ENCODE measurements around the gene SENP3. TPM values are rescaled to one million over a fixed set of nuclear protein-coding genes. Genes with fewer than 3 reads are reported as not detected.
"Not testable (repeated sequence)": the region's sequence is repeated elsewhere in the genome, so short reads cannot be mapped to it uniquely, and the experiment has no call there.

Gene SENP3
- total RNA-seq, 1 donor from 2014 or later, result 39.8 TPM

DNA sequence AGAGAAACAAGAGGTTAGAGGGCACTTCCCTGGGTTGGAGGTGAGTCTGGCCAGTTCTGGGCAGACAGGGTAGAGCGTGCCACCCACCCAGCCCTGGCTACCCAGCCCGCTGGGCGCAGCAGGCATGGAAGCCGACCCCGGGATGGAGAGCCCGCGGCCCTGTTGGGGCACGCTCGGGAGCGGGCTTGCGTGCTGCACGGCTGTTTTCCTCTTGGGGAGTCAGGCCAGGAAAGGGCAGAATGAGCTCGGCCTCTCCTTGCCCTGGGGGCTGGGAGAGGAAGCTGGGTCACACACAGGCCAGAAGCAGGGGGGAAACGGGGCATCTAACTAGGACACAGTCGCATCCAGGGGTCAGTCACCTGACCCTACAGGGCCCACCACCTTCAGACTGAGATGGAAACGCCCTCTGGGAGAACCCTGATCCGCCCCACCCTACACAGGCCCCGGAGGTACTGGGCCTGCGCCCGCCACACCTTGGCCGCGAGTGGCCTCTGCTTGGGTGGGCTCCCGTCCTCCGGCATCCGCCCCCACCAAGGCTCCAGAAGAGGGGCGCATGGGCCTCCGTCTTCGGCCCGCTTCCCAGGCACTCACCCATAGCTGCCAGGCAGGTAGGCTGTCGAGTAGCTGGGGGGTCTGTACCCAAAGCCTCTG lies 27.0 kb downstream of the SENP3 start:
- DNase-seq (ENCODE audit: low spot score) (no peak), ATAC-seq (peak; percentile 31)
- intact Hi-C loops (cut with DNase I), result no loop called here

GRCh38 chr17:7589204-7589868 lies 27.6 kb downstream of the SENP3 start:
- ATAC-seq (peak; percentile 92), DNase-seq (ENCODE audit: low spot score) (peak; percentile 92)
- intact Hi-C loops (cut with DNase I), result no loop called here

DNA sequence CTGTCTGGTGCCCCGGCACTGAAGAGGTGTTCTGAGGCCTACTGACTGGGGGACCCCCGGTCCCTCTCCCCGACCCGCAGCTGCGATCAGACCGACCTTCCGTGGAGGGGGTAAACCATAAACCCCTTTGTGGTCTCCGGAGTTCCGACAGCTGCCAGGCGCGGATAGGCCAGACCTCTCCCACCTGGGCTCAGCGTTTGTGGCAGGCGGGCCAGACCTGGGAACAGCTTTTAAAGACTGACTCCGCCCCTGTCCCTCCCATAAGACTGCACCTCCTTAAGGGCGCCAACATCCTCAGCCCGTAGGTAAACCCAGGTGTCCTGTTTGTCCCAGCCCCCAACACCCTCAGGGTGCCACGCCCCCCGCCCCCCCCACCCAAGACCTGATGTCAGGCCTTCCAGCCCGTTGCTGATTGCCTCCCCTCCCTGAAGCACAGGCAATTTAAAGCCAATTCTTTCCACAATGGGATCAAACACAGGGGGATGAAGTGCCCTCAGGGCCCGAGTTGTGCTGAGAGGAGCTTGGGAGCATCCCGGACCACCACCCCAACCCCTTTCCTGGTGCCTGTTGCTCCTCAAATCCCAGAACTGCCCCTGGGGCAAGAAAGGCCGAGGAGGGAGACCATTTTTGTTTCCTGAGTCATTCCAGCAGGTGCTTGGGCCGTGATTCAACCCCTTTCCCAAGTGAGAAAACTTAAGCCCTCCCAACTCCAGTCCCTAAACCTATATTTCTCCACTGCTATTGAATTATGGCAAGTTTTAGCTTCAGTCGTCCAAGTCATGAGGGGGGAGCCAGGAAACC lies 28.4 kb downstream of the SENP3 start, which contains the start of gene SOX15:
SOX15 (minus strand) TSS at position 204 of the 801 bp plus-strand sequence. CDS start 418 bp downstream, outside the sequence.
- intact Hi-C loops (cut with DNase I), result no loop called here
- ATAC-seq, result peak; percentile 6
- no peak for DNase-seq (ENCODE audit: low spot score)

- no peak for ATAC-seq
- intact Hi-C loops (cut with DNase I), result no loop called here
- DNase-seq (ENCODE audit: low spot score), result no peak
Observed at GRCh38 chr17:7590743-7591142, 29.0 kb downstream of the SENP3 start.

DNA sequence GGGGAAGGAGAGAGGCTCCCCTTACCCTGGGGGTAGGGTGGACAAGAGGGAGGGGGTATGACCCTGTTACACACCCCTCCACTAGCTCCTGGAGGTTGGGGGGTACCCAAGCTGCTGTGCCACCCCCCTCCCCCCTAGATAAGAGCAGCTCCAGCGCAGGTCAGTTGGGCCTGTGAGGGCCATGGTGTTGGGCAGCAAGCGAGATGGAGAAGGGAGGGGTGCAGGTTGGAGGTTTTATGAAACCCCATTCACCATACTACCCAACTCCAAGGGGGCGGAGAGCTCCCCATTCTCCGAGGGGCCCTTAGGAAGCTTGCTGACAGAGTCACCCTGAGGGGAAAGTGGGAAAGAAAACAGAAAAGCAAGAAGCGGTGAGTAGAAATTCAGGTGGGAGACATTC lies 29.9 kb downstream of the SENP3 start:
- ATAC-seq, result no peak
- intact Hi-C loops (cut with DNase I), result no loop called here

DNA sequence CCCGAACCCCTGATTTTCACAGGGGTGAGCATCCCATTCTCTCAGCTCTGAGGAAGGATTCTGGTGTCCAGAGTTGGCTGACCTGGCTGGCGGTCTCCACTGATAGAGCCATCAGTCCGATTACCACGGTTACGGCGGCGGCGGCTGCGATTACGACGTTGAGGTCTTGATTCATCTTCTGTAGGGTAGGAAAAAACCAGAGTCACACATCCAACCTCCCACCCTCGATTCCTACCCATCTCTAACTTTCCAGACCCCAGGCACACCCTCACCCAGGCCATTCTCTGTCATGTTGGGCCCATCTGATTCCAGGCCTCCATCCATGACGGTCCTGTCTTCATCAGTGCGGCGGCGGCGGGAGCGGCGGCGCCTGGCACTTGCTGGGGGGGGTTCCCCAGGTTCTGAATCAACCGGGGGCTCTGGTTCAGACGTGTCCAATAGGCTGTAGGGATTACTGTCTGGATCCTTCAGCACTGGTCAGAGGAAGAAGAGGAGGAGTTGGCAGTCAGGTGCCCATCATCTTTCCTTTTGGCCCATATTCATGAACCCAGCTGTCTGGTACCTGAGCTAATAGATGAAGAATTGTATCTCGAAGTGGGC lies 30.8 kb downstream of the SENP3 start:
- intact Hi-C loops (cut with DNase I), result no loop called here
- DNase-seq (ENCODE audit: low spot score) (no peak), ATAC-seq (no peak)

More for the DNA sequence above, 29.9 kb downstream of the SENP3 start:
- no peak for DNase-seq (ENCODE audit: low spot score)

DNA sequence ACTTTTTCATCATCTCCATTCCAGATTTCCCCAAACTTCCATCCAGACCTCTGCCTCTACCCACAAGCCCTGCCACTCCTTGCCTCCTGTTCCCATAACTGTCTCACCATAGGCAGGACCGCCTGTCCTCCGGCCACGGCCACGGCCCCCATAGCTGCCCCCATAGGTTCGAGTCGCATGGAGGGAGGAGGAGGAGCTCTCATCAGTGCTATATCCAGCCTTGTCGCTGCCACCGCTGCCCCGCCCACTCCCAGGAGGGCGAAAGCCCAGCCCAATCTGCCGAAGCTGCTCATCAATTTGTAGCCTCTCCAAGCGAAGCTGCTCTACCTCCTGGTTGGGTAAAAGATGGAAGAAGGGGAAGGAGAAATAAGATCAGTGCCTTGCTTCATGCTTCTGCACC lies 31.6 kb downstream of the SENP3 start:
- ATAC-seq (no peak), DNase-seq (ENCODE audit: low spot score) (no peak)
- intact Hi-C loops (cut with DNase I), result no loop called here

DNA sequence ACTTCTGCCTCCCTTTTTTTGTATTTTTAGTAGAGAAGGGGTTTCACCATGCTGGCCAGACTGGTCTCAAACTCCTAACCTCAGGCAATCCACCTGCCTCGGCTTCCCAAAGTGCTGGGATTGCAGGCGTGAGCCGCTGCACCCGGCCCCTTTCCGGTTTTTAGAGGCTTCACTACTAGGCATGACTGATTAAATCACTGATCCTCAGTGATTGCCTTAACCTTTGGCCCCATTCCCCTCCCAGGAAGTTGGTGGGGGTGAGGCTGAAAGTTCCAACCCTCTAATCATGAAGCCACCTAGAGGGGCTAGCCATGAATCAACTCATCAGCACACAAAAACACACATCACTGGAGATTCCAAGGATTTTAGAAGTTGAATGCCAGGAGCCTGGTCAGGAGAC lies 35.8 kb downstream of the SENP3 start:
- DNase-seq (ENCODE audit: low spot score); ATAC-seq; intact Hi-C loops (cut with DNase I): not testable (repeated sequence)

- ATAC-seq (no peak), DNase-seq (ENCODE audit: low spot score) (no peak)
- intact Hi-C loops (cut with DNase I), result no loop called here
Observed at GRCh38 chr17:7606280-7606679, 44.6 kb downstream of the SENP3 start.

- DNase-seq (ENCODE audit: low spot score) (no peak), ATAC-seq (no peak)
- intact Hi-C loops (cut with DNase I), result no loop called here
Observed at GRCh38 chr17:7610641-7611040, 48.9 kb downstream of the SENP3 start.

GRCh38 chr17:7611635-7612293 lies 50.0 kb downstream of the SENP3 start:
- ATAC-seq (no peak), DNase-seq (ENCODE audit: low spot score) (no peak)
- intact Hi-C loops (cut with DNase I), result no loop called here

DNA sequence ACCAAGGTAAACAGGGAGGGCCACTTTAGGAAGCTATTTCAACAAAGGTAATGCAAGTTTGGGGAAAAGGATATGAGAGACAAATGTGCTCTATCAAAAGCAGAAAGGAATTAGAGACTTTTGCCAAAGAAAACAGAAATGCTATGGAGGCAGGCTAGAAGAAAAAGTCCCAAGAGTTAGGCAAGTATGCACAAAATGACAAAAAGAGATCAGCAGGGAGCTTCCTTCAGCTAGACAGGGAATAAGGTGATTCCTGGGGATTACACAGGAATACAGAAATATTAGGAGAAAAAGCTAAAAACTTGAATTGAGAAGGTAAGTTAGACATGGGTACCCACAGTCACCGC lies 50.5 kb downstream of the SENP3 start:
- no peak for ATAC-seq
- intact Hi-C loops (cut with DNase I), result no loop called here
- no peak for DNase-seq (ENCODE audit: low spot score)

GRCh38 chr17:7613769-7614424 lies 52.2 kb downstream of the SENP3 start:
- ATAC-seq (no peak), DNase-seq (ENCODE audit: low spot score) (no peak)
- intact Hi-C loops (cut with DNase I), result no loop called here

- ATAC-seq, result peak; percentile 99
- intact Hi-C loops (cut with DNase I), result no loop called here
- DNase-seq (ENCODE audit: low spot score), result peak; percentile 99
Observed at GRCh38 chr17:7614425-7615264, 52.9 kb downstream of the SENP3 start, which contains the start of gene FXR2. TSS of gene FXR2 (minus strand) at chr17:7614897. CDS start at chr17:7614532, 365 bp downstream.

GRCh38 chr17:7615265-7615747 lies 53.6 kb downstream of the SENP3 start:
- intact Hi-C loops (cut with DNase I), result no loop called here
- DNase-seq (ENCODE audit: low spot score), result no peak
- ATAC-seq, result no peak

DNA sequence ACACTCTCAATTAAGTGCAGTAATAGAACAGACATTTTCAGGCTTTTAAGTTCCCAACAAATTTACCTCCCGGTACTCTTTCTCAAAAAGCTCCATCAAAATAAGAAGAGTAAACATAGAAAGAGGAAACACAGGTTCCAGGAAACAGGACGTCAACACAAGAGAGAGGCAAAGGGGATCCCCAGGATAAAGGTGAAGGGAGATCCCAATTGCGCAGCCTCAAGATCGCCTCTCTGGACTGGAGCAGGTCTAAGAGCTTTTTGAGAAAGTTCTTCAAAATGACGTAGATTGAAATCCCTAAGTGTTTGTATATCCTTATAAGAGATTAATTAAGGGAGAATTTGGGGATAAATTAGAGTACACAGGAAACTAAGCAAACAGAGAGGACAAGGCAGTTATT lies 56.9 kb downstream of the SENP3 start:
- no peak for ATAC-seq

GRCh38 chr17:7620835-7621234 lies 59.1 kb downstream of the SENP3 start:
- intact Hi-C loops (cut with DNase I), result no loop called here
- DNase-seq (ENCODE audit: low spot score) (no peak), ATAC-seq (no peak)

More for the DNA sequence above, 56.9 kb downstream of the SENP3 start:
- no peak for DNase-seq (ENCODE audit: low spot score)
- intact Hi-C loops (cut with DNase I), result no loop called here

Data from sciatic nerve (tissue), 2 donors.